Measurements from ENCODE around the gene NCBP2L.

- TF ChIP-seq EP300 (IDR thresholded peaks at IDR 0.05; ENCODE audit: borderline replicate concordance) (no peak), RAD21 (IDR thresholded peaks at IDR 0.05; ENCODE audit: low read depth) (no peak), CEBPB (IDR thresholded peaks at IDR 0.05) (no peak), FOXM1 (IDR thresholded peaks at IDR 0.05; ENCODE audit: borderline replicate concordance, low read depth) (no peak), EGR1 (IDR thresholded peaks at IDR 0.05) (no peak), USF1 (IDR thresholded peaks at IDR 0.05) (no peak), MAX (IDR thresholded peaks at IDR 0.05) (no peak), NFIC (IDR thresholded peaks at IDR 0.05) (no peak)
Measured at GRCh38 chrX:107768051-107768450, 9.5 kb upstream of the NCBP2L start.
